GM21360 (cell line): ENCODE measurements around the gene DSE.

Experiments
- ATAC-seq: cut with Tn5 transposase; IDR thresholded peaks from one replicate; pipeline ENCODE4 v1.9.1; 2021; ENCODE audit warnings: mild to moderate bottlenecking, moderate library complexity; ENCODE audit not compliant: unreplicated experiment

DSE gene

DNA sequence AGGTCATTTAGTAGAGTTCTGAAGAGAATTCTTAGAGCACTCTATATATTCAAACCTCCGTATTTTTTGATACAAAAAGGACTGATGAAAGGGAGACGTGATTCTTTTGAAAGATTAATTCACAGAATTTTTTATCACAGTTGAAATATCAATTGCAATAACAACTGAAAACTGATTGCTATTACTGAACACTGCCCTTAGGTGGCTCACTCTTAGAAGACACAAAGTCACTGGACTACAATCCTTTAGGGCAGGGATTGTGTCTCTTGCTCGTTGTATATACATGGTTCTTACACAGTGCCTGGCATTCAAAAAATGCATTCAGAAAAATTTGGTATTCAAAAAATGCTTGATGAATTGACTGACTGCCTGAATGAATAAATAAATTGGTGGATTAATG lies 73.3 kb downstream of the DSE start:
- ATAC-seq: peak; percentile 60

- no peak for ATAC-seq
Measured at GRCh38 chr6:116444575-116444974, 73.8 kb downstream of the DSE start.

DNA sequence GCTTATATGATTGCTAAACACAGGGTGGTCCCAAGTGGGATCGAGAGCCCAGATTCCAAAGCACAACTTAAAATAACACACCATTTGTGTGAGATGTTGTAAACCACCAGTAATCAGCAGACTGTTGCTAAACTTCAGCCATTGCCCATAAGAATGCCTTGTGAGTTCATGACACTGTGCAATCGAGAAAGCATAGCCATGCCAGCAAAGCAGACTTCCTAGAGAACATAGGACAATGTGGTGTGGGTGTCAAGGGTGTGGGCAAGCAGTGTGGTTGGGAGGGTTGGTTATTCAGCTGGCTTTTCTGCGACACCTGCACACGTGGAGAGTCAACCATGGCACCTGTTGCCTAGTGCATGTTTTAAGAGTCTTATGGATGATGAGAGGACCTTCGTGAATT lies 74.4 kb downstream of the DSE start:
- no peak for ATAC-seq

DNA sequence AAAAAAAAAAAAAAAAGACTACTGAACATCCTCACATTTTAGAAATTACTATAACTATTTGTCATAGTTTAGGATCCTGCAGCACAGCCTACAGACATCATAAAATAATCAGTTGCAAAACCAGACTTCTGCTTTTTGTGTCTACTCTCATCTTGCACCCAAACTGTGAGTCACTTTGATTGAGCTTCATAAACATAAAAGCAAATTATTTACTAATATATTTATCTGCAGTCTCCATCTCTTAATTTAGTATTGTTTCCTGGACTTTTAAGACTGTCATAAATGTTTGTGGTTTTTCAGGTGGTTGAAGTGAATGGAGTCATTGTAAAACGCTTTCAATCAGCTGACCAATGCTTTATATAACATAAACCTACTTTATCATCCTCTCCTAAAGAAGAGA lies 75.7 kb downstream of the DSE start:
- ATAC-seq: no peak

- no peak for ATAC-seq
Measured at GRCh38 chr6:116447052-116447451, 76.3 kb downstream of the DSE start.

DNA sequence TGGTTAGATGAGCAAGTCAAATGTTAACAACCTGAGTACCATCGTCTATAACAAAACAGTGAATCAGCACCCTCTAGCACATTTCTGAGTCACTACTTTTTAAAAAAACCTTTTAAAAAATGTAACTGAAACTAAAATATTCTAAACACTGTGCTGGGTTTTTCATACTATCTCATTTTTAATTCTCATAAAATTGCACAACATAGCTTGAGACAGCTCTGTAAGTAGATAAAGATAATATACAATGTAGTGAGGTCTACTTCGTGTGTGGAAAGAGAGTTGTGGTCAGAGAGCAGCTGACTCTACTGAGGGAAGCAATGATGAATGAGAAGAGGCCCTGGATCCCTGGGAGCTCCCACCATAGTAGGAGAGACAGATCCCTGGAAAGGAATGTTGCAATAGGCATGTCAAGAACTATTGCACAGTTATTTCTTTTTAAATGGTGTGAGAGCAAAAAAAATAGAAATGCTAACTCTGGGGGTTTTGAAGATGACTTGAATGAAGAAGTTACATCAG lies 76.8 kb downstream of the DSE start:
- no peak for ATAC-seq

GRCh38 chr6:116449565-116449964 lies 78.8 kb downstream of the DSE start:
- ATAC-seq: no peak

- no peak for ATAC-seq
Measured at GRCh38 chr6:116450185-116450710, 79.5 kb downstream of the DSE start.

DNA sequence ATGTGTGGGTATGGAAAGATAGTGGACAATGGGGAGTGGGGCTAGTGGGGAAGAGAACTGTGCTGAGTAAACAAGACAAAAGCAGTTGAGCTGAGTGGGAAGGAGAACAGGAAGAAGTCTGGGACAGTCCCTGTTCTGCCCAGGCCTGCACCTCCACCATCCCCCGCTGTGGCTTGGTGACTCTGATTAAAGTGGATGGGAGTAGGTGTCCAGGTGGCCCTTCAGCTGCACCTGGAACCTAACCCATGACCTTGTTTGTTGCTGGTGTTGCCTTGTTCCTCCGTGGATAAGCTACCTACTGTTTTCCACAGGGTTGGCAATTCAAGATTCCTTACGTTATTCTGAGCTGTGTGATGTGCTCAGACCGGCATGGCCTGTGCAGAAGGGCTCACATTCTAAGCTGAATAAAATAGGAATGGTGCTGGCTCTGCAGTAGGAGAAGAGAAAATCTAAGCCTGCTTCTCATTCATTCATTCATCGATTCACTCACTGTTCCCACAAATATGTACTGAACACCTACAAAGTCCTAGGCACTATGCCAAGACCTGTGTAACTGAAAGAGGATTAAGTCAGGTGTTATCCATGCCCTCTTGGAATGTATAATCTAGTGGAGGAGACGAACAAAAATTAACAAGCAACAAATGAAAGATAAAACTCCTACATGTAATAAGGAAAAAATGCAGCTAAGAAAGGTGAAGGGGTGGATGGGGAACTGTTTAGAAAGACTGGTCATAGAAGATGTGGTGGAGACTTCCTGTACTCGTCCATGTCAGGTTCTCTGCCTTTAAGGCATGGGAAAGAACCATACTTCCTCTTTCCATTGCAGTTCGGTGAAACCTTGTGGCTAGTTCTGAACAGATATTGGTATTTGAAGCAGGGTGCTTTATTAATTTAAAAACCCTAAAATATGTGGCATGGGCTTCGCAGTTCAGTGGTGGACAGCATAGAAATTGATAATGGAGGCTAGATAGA lies 80.3 kb downstream of the DSE start:
- peak; percentile 95 for ATAC-seq

- no peak for ATAC-seq
Measured at GRCh38 chr6:116451916-116452315, 81.2 kb downstream of the DSE start.

DNA sequence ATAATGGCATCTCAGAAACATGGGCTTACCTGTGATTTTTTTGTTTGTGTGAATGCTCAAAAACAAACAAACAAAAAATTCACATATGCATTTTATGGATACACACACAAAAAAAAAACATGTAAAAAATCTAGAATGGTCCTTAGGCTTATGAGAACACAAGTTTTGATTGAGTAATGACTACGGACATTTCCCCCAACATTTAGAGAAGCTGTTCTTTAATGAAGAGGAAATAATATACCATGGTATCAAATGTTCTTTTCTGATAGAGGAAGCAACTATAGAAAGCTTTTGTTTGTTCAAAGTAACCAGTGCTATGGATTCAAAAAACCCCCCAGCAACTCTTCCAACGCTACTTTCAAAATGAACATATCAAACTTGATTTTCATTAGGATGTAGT lies 81.8 kb downstream of the DSE start:
- ATAC-seq: no peak

GRCh38 chr6:116456106-116456505 lies 85.4 kb downstream of the DSE start:
- ATAC-seq: no peak

GRCh38 chr6:116456927-116457326 lies 86.2 kb downstream of the DSE start:
- ATAC-seq: no peak

DNA sequence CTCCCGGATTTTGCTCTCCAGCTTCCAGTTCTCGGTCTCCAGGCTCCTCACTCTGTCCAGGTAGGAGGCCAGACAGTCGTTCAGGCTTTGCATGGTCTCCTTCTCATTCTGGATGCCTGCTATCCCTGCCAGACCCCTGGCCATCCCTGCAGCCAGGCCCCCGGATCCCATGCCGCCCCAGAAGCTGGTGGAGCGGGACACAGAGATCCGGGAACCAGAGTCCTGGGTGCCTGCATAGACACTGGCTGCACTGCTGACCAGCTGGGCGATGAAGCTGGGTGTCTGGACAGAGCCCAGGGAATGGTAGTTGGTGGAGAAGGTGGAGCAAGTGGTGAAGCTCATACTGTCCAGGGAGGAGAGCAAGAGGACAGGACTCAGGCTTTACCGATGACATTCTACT lies 87.5 kb downstream of the DSE start:
- ATAC-seq: no peak

- ATAC-seq: no peak
Measured at GRCh38 chr6:116459927-116460326, 89.2 kb downstream of the DSE start.

- ATAC-seq: peak; percentile 2
Measured at GRCh38 chr6:116461331-116461931, 90.7 kb downstream of the DSE start, which contains the start of gene CALHM6. CALHM6 (plus strand) TSS chr6:116461375; CDS start chr6:116461930, 555 bp downstream.

GRCh38 chr6:116461932-116462885 lies 91.5 kb downstream of the DSE start:
- ATAC-seq: peak; percentile 87

DNA sequence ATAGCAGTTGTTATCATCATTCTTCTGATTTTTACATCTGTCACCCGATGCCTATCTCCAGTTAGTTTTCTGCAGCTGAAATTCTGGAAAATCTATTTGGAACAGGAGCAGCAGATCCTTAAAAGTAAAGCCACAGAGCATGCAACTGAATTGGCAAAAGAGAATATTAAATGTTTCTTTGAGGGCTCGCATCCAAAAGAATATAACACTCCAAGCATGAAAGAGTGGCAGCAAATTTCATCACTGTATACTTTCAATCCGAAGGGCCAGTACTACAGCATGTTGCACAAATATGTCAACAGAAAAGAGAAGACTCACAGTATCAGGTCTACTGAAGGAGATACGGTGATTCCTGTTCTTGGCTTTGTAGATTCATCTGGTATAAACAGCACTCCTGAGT lies 92.6 kb downstream of the DSE start:
- ATAC-seq: no peak

GRCh38 chr6:116465246-116465645 lies 94.5 kb downstream of the DSE start:
- ATAC-seq: no peak

GRCh38 chr6:116467096-116467495 lies 96.3 kb downstream of the DSE start:
- no peak for ATAC-seq

DNA sequence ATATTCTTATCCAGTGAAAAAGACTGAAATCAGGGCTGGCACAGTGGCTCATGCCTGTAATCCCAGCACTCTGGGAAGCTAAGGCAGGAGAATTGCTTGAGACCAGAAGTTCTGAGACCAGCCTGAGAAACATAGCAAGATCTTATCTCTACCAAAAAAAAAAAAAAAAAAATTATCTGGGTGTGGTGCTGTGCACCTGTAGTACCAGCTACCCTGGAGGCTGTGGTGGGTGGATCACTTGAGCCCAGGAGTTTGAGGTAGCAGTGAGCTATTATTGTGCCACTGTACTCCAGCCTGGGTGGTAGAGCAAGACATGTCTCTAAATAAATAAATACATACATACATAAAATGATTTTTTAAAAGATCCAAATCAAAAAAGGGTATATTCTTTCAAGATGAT lies 96.8 kb downstream of the DSE start:
- no peak for ATAC-seq
